Measurements from ENCODE around the gene WDR90.

Gene WDR90

GRCh38 chr16:635573-636205, 13.5 kb upstream of the WDR90 start:
- H3K9me3 ChIP-seq (ENCODE audit: severe bottlenecking): no peaks in the 10 kb centered on the region
- peak overlapping the region; percentile 88 for H3K4me3 ChIP-seq (ENCODE audit: low read depth, low read length)
- DNase-seq: no peak
- no peaks in the 10 kb centered on the region for H3K27me3 ChIP-seq (ENCODE audit: insufficient read depth, low read depth, severe bottlenecking)
- no peak for TF ChIP-seq CTCF (IDR thresholded peaks at IDR 0.05; ENCODE audit: low read depth, low read length)
- H3K27ac ChIP-seq: peak overlapping the region; percentile 95
- H3K36me3 ChIP-seq: peaks cover 22% of the 10 kb centered on the region

- Histone ChIP-seq H3K9me3 (ENCODE audit: severe bottlenecking) (no peaks in the 10 kb centered on the region), H3K27me3 (ENCODE audit: insufficient read depth, low read depth, severe bottlenecking) (no peaks in the 10 kb centered on the region), H3K4me3 (ENCODE audit: low read depth, low read length) (peak within 1 kb of the TSS; percentile 88), H3K27ac (peak within 1 kb of the TSS; percentile 95), H3K36me3 (peaks cover 22% of the 10 kb centered on the region)
- 0 out of 2 replicates have a peak, but pooled peaks have one; percentile 21 for TF ChIP-seq CTCF (IDR thresholded peaks at IDR 0.05; ENCODE audit: low read depth, low read length)
- peak; percentile 95 for DNase-seq
Observed at GRCh38 chr16:636206-637080, 12.7 kb upstream of the WDR90 start, which contains the start of gene METTL26. Gene METTL26, minus strand, starts transcription at chr16:636305. Its CDS starts 15 bp downstream, at chr16:636290.

- Histone ChIP-seq H3K4me3 (ENCODE audit: low read depth, low read length) (peak overlapping the region; percentile 88), H3K36me3 (peaks cover 22% of the 10 kb centered on the region), H3K9me3 (ENCODE audit: severe bottlenecking) (no peaks in the 10 kb centered on the region), H3K27me3 (ENCODE audit: insufficient read depth, low read depth, severe bottlenecking) (no peaks in the 10 kb centered on the region), H3K27ac (peak overlapping the region; percentile 95)
- peak; percentile 89 for DNase-seq
- TF ChIP-seq CTCF (IDR thresholded peaks at IDR 0.05; ENCODE audit: low read depth, low read length): no peak
Observed at GRCh38 chr16:637081-638018, 11.8 kb upstream of the WDR90 start.

- Histone ChIP-seq H3K9me3 (ENCODE audit: severe bottlenecking) (no peaks in the 10 kb centered on the region), H3K27ac (peak overlapping the region; percentile 77), H3K27me3 (ENCODE audit: insufficient read depth, low read depth, severe bottlenecking) (no peaks in the 10 kb centered on the region), H3K4me3 (ENCODE audit: low read depth, low read length) (no peak overlapping the region), H3K36me3 (peaks cover 16% of the 10 kb centered on the region)
- TF ChIP-seq CTCF (IDR thresholded peaks at IDR 0.05; ENCODE audit: low read depth, low read length): no peak
- no peak for DNase-seq
Observed at GRCh38 chr16:638034-638543, 11.1 kb upstream of the WDR90 start.

GRCh38 chr16:638836-639235, 10.3 kb upstream of the WDR90 start:
- Histone ChIP-seq H3K36me3 (peaks cover 9% of the 10 kb centered on the region), H3K27me3 (ENCODE audit: insufficient read depth, low read depth, severe bottlenecking) (no peaks in the 10 kb centered on the region), H3K9me3 (ENCODE audit: severe bottlenecking) (no peaks in the 10 kb centered on the region), H3K27ac (peak overlapping the region; percentile 35), H3K4me3 (ENCODE audit: low read depth, low read length) (no peak overlapping the region)
- TF ChIP-seq CTCF (IDR thresholded peaks at IDR 0.05; ENCODE audit: low read depth, low read length): no peak
- DNase-seq: no peak
